H1 (cell line): ENCODE results near the gene UBE4B. TPM values are rescaled to one million over a fixed set of nuclear protein-coding genes. Genes with fewer than 3 reads are reported as not detected.

Experiments used
- PHF8 ChIP-seq: fragments of 200-600 bp; sonication (generic); conservative IDR thresholded peaks from 2 replicates; pipeline ENCODE4 v1.7.1; 2012; ENCODE audit warnings: low read depth, mild to moderate bottlenecking, inconsistent platforms, low read length, moderate library complexity
- YY1 ChIP-seq: IDR thresholded peaks from 2 replicates; pipeline ENCODE4 v1.6.1; 2011; ENCODE audit warnings: low read depth, mild to moderate bottlenecking, low read length
- polyA plus RNA-seq, 7 experiments: library from polyadenylated mRNA; depleted of rRNA in 3 of 7; stranded (reverse) in 5 of 7; unstranded in 2 of 7; fragments of >200 nt in 5 of 7; fragments of 200-250 nt in 2 of 7; gene quantifications; 1 replicate in 5 of 7; 2 replicates in 1 of 7; 4 replicates in 1 of 7; pipeline versions ENCODE4 v1.2.1 to v1.2.3, GENCODE V29; 2011 to 2013; ENCODE audit warnings: missing spikeins in 2 of 7, mixed read lengths in 2 of 7
- total RNA-seq: library from RNA; stranded (reverse); fragmentation: NEBNext Ultra II Directional; extraction: Animal tissue kit (Norgen Biotek cat#: 25700); gene quantifications from 2 replicates; pipeline ENCODE4 v1.2.1, GENCODE V29; 2021

The UBE4B gene
- total and polyA plus RNA-seq, 2 of the 8 experiments (the other 6 are each of a cell fraction or from before 2014, with no cell fraction given) = 24.5 to 90.1 TPM

- TF ChIP-seq PHF8 (peak; percentile 32; the same call in 1 of the 2 replicates), YY1 (peak; percentile 83)
- TF ChIP-seq, all 59 proteins: peak for 8
Observed at GRCh38 chr1:10210841-10211804, 178.4 kb downstream of the UBE4B start (continued).
